ENCODE measurements around the gene CAMKK2. TPM values are rescaled to one million over a fixed set of nuclear protein-coding genes. Genes with fewer than 3 reads are reported as not detected.

CAMKK2 gene
- total RNA-seq, 1 donor from 2014 or later = 36.9 TPM

DNA sequence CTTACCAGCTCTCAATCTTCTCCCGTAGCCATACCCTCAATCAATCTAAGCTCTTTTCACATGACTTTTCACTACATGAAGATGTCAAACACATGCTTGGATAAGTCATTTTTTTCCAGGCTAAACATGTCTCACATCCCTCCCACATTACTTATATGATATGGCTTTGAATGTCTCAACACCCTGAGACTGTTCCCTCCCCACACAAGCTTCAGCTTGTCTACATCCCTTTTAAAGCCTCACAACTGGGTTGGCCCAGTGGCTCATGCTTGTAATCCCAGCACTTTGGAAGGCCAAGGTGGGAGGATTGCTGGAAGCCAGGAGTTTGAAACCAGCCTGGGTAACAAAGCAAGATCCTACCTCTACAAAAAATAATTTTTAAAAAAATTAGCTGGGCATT, 37.2 kb upstream of the CAMKK2 start:
- no peak for DNase-seq (ENCODE audit: low spot score in 2 of 2)
- H3K4me1 ChIP-seq = no peaks in the 10 kb centered on the region
- H3K36me3 ChIP-seq = peaks cover 57 to 80% of the 10 kb centered on the region in 2 donors
- intact Hi-C loops (cut with DNase I) = loop anchor here (1.0 kb wide), 1 partner anchor 110 kb away; no protein-coding TSS in a partner anchor
- no peak overlapping the region for H3K27ac ChIP-seq
- no peaks in the 10 kb centered on the region for H3K27me3 ChIP-seq
- H3K9me3 ChIP-seq = no peaks in the 10 kb centered on the region
- no peak overlapping the region for H3K4me3 ChIP-seq
- TF ChIP-seq, protein P1, sequence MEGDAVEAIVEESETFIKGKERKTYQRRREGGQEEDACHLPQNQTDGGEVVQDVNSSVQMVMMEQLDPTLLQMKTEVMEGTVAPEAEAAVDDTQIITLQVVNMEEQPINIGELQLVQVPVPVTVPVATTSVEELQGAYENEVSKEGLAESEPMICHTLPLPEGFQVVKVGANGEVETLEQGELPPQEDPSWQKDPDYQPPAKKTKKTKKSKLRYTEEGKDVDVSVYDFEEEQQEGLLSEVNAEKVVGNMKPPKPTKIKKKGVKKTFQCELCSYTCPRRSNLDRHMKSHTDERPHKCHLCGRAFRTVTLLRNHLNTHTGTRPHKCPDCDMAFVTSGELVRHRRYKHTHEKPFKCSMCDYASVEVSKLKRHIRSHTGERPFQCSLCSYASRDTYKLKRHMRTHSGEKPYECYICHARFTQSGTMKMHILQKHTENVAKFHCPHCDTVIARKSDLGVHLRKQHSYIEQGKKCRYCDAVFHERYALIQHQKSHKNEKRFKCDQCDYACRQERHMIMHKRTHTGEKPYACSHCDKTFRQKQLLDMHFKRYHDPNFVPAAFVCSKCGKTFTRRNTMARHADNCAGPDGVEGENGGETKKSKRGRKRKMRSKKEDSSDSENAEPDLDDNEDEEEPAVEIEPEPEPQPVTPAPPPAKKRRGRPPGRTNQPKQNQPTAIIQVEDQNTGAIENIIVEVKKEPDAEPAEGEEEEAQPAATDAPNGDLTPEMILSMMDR (IDR thresholded peaks at IDR 0.05) = no peak

DNA sequence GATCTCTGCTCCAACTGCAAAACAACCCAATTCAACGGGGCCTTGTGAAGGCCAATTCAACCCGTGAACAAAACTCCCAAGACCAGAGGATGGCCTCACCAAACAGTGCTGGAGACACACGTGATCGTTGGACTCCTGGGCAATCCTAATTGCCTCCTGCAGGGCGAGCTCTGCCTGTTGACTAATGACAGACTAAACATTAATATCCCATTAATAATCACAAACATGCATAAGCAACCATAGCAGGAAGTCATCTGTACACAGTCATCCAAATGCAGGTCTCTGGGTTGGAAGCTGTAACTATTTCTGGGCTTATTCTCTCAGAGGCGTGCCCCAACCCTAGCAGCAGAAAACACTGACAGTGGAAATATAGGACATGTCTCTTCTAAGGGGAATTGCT, 34.7 kb upstream of the CAMKK2 start:
- H3K27me3 ChIP-seq = no peaks in the 10 kb centered on the region
- intact Hi-C loops (cut with DNase I) = no loop called here
- H3K4me1 ChIP-seq = no peaks in the 10 kb centered on the region
- H3K9me3 ChIP-seq = no peaks in the 10 kb centered on the region
- no peak overlapping the region for H3K27ac ChIP-seq
- TF ChIP-seq, protein P1 (IDR thresholded peaks at IDR 0.05) = no peak
- H3K4me3 ChIP-seq = no peak overlapping the region
- DNase-seq (ENCODE audit: low spot score in 2 of 2) = no peak
- H3K36me3 ChIP-seq = peaks cover 81 to 90% of the 10 kb centered on the region in 2 donors

DNA sequence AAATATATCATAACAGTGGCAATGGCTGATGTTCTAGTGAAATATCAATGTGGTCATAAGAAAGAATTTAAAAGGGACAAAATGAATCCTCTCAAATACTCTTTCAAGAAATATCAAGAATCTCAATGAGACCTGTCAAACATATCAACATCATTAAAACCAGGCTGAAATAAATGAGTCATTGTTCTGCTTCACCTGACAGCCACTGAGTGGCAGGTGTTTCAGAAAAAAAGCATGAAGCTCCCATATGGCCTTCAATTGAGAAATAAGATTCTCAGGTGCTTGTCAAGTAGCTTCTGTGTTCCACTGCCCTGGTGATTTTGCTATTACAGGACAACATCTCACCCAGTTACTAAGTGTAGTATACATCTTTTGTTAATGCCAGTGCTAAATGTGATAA, 34.2 kb upstream of the CAMKK2 start:
- Histone ChIP-seq H3K27me3 (no peaks in the 10 kb centered on the region), H3K36me3 (peaks cover 84 to 91% of the 10 kb centered on the region in 2 donors), H3K4me3 (no peak overlapping the region), H3K27ac (no peak overlapping the region), H3K9me3 (no peaks in the 10 kb centered on the region), H3K4me1 (no peaks in the 10 kb centered on the region)
- TF ChIP-seq, protein P1 (IDR thresholded peaks at IDR 0.05) = no peak
- no peak for DNase-seq (ENCODE audit: low spot score in 2 of 2)
- intact Hi-C loops (cut with DNase I) = no loop called here

DNA sequence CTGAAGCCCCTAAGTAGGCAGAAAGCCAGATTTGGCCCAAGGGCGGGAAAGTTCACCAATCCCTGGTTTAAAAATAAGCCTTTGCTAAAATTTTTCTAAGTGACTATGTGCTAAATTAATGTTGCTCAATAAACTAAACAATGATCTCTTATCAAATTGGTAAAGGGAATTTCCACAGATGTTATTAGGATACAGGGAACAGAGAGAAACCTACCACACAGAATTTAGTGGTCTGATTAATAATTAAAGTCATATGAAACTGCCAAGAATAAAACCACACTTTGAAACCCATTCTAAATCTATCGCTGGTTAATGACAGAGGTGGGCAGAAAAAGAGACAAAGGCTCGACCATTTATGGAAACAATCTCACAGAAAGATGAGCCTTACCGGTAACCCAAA, 33.7 kb upstream of the CAMKK2 start:
- intact Hi-C loops (cut with DNase I) = no loop called here
- H3K36me3 ChIP-seq = peaks cover 79 to 87% of the 10 kb centered on the region in 2 donors

DNA sequence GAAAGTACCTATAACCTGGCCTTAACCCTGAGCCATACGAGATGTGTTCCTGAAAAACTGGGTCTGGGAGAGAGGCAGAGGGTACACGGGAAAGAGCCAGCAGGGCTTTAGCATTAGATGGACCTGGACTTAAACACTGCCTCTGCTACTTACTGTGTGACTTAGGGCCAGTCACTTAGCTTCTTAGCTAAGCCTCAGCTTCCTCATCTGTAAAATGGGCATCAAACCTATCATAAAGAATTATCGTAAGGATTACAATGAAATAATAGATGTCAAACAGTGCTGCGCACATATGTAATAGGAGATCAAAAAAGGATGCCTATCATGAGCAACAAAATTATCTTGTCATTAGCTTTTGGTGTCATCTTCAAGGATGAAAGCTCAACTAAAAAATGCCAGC, 32.1 kb upstream of the CAMKK2 start:
- Histone ChIP-seq H3K4me3 (no peak overlapping the region), H3K4me1 (no peaks in the 10 kb centered on the region), H3K27me3 (no peaks in the 10 kb centered on the region), H3K9me3 (no peaks in the 10 kb centered on the region), H3K36me3 (peaks cover 79 to 92% of the 10 kb centered on the region in 2 donors), H3K27ac (no peak overlapping the region)
- TF ChIP-seq, protein P1 (IDR thresholded peaks at IDR 0.05) = no peak
- DNase-seq (ENCODE audit: low spot score in 2 of 2) = no peak
- intact Hi-C loops (cut with DNase I) = no loop called here

More for the DNA sequence above, 33.7 kb upstream of the CAMKK2 start:
- Histone ChIP-seq H3K27me3 (no peaks in the 10 kb centered on the region), H3K4me1 (no peaks in the 10 kb centered on the region), H3K27ac (no peak overlapping the region), H3K4me3 (no peak overlapping the region), H3K9me3 (no peaks in the 10 kb centered on the region)
- DNase-seq (ENCODE audit: low spot score in 2 of 2) = no peak
- TF ChIP-seq, protein P1 (IDR thresholded peaks at IDR 0.05) = no peak
